ENCODE measurements around the gene PIK3AP1. TPM values are rescaled to one million over a fixed set of nuclear protein-coding genes. Genes with fewer than 3 reads are reported as not detected.

PIK3AP1 gene
- total RNA-seq, 1 experiment from 2014 or later = 0.32 TPM

DNA sequence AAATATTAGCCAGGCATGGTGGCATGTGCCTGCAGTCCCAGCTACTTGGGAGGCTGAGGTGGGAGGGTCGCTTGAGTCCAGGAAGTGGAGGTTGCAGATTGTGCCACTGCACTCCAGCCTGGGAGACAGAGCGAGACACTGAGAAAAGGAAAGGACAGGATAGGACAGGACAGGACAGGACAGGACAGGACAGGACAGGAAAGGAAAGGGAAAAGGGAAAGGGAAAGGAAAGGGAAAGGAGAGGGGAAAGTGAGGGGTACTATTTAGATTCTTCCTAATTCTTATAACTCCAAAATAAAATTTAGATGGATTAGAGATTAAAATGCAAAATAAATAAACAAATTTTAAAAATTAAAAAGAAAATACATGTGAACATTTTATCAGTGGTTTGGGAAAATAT is 58.7 kb downstream of the PIK3AP1 start:
- DNase-seq (ENCODE audit: low read depth, low spot score) = no peak
- in situ Hi-C loops (cut with HindIII; ENCODE audit: low pct_unique_long_range_greater_than_20kb, low sequenced_read_pairs) = no loop called here

DNA sequence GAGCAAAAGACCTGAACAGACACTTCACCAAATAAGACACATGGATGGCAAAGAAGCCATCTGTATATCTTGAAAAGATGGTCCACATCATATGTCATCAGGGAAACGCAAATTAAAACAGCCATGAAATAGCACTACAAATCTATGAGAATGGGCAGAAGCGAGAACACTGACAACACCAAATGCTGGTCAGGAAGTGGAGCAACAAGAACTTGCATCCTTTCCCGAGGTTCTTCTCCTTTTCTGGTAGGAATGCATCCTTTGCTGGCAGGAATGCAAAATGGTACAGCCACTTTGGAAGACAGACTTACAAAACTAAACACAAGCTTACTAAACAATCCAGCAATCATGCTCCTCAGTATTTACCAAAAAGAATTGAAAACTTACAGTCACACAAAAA is 60.0 kb downstream of the PIK3AP1 start:
- no peak for DNase-seq (ENCODE audit: low read depth, low spot score)
- in situ Hi-C loops (cut with HindIII; ENCODE audit: low pct_unique_long_range_greater_than_20kb, low sequenced_read_pairs) = no loop called here

DNA sequence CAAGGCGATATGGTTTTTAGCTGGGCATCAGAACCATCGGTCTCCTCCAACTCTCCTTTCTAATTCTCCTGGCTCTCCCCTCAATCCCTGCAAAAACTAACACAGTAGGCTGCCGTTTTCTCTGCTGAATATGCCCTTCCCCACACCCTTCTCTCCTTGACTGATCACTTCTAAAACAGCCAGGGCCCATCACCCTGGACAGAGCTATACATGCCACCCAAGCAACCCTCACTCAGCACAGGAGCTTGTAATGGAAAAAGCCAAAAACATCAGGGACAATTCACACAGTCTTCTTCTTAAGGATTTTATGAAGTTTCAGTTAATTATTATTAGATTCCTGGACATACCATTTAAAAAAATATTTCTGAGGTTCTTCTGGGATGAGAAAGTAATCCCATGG is 61.5 kb downstream of the PIK3AP1 start:
- no peak for DNase-seq (ENCODE audit: low read depth, low spot score)
- in situ Hi-C loops (cut with HindIII; ENCODE audit: low pct_unique_long_range_greater_than_20kb, low sequenced_read_pairs) = no loop called here

DNA sequence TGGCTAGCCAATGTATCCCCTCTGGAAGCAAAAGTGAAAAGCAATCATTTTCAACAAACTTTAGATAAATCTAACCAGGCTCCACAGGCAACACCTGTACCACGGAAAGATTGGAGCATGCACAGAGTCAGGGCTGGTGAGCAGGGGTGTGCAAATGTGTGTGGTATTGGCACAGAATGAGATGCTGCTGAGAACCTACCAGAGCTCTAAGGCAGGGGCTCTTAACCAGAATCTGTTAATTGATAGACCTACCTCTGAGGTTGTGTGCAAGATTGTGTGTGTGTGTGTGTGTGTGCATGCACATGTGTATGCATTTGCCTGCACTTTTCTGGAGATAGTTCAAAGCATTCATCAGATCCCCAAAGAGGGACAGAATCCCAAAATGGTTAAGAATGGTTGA is 62.9 kb downstream of the PIK3AP1 start:
- in situ Hi-C loops (cut with HindIII; ENCODE audit: low pct_unique_long_range_greater_than_20kb, low sequenced_read_pairs) = no loop called here
- no peak for DNase-seq (ENCODE audit: low read depth, low spot score)

DNA sequence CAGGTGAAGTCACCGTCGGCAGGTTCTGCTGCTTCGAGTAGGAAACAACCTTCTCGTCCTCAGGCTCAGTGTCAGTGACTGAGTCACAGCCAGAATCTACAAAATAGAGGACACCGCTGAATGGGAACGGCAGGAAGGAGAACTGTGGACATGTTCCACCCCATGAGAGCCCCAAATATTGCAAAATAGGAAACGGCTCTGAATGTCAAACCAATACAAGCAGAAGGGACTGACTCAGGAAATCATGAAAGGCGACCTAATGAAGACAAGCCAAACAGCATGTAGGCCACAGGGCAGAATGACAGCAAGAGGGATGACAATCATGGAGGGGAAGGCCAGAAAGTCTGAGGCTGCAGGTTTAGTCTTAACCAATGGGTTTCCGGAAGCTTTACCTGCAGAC is 63.5 kb downstream of the PIK3AP1 start:
- in situ Hi-C loops (cut with HindIII; ENCODE audit: low pct_unique_long_range_greater_than_20kb, low sequenced_read_pairs) = no loop called here
- DNase-seq (ENCODE audit: low read depth, low spot score) = no peak

DNA sequence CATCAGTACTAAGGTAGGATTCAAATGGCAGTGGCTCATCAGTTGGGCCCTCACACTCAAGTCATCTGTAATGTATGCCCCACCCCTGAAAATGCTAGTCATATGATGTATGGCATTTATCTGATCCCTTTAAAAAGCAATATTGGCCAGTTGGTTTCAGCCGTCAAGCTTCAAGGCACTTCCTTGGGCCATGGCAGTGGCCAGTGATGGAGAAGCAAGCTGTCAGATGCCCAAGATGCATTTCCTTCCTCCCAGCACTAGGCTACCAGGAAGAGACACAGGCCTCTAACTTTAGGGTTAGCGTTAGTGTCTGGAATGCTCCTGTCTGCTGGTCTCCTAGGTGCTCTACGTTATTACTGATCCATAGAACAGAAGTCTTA is 64.1 kb downstream of the PIK3AP1 start:
- in situ Hi-C loops (cut with HindIII; ENCODE audit: low pct_unique_long_range_greater_than_20kb, low sequenced_read_pairs) = no loop called here
- no peak for DNase-seq (ENCODE audit: low read depth, low spot score)

DNA sequence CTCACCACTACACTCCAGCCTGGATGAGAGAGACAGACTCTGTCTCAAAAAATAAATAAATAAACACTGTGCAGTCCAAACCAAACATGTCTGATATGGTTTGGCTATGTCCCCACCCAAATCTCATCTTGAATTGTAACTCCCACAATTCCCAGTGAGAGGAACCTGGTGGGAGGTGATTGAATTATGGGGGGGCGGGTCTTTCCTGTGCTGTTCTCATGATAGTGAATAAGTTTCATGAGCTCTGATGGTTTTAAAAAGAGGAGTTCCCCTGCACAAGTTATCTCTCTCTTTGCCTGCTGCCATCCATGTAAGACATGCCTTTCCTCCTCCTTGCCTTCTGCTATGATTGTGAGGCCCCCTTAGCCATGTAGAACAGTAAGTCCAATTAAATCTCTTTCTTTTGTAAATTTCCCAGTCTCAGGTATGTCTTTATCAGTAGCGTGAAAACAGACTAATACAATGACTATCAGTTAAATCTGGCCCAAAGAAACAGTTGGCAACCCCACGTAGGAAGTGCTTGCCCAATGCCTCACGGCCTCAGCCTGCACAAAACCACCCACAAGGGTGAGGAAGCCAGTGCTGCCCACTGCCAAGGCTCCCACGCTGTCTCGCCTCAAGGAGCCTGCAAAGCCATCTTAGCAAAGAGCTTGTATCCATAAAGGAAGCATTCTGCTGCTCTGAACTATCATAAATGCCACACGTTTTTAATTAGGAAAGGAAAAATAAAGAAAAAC is 64.7 kb downstream of the PIK3AP1 start:
- in situ Hi-C loops (cut with HindIII; ENCODE audit: low pct_unique_long_range_greater_than_20kb, low sequenced_read_pairs) = no loop called here
- DNase-seq (ENCODE audit: low read depth, low spot score) = no peak

DNA sequence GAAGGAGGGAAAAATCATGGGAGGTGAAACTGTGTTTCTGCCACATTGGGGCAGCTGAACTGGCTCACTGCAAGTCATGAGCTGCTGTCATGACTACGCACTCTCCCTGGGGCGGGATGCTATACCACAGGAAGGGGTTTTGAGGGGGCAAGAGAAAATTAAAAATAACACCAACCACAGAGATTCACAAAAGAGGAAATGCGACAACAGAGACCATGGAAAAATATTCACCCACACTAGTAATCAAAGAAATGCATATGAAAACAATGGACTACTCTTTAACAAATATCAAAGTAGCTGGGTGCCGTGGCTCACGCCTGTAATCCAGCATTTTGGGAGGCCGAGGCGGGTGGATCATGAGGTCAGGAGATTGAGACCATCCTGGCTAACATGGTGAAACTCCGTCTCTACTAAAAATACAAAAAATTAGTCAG is 68.3 kb downstream of the PIK3AP1 start:
- no peak for DNase-seq (ENCODE audit: low read depth, low spot score)
- in situ Hi-C loops (cut with HindIII; ENCODE audit: low pct_unique_long_range_greater_than_20kb, low sequenced_read_pairs) = no loop called here

DNA sequence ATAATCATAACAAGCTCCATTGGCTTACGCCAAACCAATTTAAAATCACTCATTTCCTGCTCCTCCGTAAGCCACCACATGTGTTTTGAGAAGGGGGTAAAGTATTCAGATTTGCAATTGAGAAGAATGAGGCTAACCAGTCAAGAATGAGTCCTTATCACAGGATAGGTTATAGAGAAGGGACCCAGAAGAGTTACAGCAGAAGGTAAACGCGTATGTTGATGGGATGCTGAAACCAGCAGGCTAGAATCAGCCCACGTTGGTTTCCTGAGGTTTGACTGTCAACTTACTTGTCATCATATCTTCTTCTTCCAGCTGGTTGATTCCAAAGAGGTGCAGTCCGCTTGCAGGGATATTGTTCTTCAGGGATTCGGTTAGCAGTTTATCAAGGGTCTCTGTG is 69.4 kb downstream of the PIK3AP1 start:
- in situ Hi-C loops (cut with HindIII; ENCODE audit: low pct_unique_long_range_greater_than_20kb, low sequenced_read_pairs) = no loop called here
- DNase-seq (ENCODE audit: low read depth, low spot score) = no peak

DNA sequence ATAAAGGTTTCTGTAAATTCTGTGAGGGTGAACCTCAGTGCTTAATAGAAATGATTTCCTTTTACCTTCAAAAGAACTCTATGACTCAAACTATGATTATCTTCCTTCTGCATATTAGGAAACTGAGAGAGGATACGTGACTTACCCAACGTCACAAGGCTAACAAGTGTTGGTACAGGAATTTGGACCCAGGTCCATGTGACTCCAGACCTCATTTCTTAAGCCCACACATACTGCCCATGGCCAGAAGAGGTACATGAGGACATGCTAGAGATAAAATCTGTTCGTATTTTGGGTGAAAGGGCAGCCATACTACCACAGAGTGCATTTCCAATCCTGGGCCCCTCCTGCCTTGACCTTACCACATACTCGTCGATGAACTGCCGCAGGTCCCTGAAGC is 72.0 kb downstream of the PIK3AP1 start:
- DNase-seq (ENCODE audit: low read depth, low spot score) = no peak
- in situ Hi-C loops (cut with HindIII; ENCODE audit: low pct_unique_long_range_greater_than_20kb, low sequenced_read_pairs) = no loop called here

DNA sequence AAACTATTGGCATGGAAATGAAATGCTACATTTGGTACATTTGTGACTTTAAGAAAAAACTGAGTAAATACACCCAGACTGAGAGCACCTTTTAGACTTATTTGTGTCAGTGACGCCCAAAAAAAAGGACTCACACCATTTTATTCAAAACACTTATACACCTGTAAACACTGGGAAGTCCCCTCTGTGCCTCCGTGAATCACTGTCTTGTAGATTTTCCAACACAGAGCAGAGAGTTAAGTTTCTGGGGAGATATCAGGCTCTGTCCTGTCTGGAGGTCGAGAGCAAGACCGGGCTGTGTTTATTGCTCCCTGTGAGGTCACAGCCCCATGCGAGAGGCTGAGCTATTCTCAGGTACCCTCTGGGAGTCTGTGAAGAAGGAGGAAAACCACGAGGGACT is 72.8 kb downstream of the PIK3AP1 start:
- in situ Hi-C loops (cut with HindIII; ENCODE audit: low pct_unique_long_range_greater_than_20kb, low sequenced_read_pairs) = no loop called here
- DNase-seq (ENCODE audit: low read depth, low spot score) = no peak

DNA sequence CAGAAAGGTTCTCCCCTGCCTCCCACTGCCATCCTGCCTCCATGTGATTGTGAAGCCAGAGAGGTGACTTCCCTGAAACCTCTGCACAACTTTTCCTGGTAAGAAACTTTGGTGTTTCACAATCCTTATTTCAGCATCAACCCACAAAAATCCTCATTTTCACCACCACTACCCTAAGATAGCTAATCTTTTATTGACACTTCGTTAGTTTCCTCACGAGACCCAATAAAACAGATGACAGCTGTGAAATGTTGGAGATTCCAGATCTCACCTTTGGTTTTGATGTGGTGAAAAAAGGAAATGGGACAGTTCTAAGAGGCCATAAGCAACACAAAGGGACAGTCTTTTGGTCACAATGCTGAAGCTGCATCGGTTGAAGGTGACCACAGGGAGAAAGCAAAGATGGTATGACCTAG is 73.6 kb downstream of the PIK3AP1 start:
- no peak for DNase-seq (ENCODE audit: low read depth, low spot score)
- in situ Hi-C loops (cut with HindIII; ENCODE audit: low pct_unique_long_range_greater_than_20kb, low sequenced_read_pairs) = no loop called here

DNA sequence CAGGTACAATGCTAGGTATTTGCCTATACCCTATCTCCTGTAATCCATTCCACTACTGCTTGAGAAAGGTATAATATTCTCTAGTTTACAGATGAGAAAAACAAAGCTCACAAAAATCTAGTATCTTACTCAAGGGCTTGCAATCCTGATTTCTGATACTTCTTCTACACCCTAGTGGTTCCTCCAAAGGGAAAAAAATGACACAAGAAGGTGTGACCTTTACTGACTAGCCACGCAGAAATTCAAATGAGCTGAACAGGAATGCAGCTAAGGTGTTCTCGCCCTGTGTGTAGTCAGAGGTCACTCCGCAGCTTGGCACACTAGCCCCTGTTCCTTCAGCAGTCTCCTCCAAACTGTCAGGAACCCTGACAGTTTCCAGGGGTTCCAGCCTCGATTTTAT is 74.0 kb downstream of the PIK3AP1 start:
- no peak for DNase-seq (ENCODE audit: low read depth, low spot score)
- in situ Hi-C loops (cut with HindIII; ENCODE audit: low pct_unique_long_range_greater_than_20kb, low sequenced_read_pairs) = no loop called here

DNA sequence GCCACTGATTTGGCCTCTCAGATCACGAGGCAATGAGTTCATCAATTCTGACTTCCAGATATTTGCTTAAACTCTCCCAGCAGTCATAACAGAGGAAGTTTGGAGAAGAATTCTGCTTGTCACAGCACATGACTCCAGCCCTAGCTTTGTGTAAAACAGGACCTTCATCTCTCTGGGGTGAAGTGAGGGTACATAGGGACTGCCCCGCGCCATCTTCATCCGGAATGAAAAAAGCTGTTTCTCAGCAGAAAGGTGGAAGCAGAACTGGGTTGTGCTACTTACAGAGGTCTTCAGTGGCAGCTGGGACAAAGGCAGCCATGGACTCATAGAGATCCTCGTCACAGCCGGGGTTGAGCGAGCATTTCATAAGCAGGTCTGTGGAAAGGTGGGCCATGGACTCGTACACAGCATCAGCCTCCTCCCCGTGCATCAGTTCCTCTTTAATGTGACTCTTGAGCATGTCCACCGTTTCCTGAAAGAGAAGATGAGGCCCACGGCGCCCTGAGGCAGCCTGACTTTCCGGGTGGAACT is 75.1 kb downstream of the PIK3AP1 start:
- in situ Hi-C loops (cut with HindIII; ENCODE audit: low pct_unique_long_range_greater_than_20kb, low sequenced_read_pairs) = no loop called here
- DNase-seq (ENCODE audit: low read depth, low spot score) = no peak

DNA sequence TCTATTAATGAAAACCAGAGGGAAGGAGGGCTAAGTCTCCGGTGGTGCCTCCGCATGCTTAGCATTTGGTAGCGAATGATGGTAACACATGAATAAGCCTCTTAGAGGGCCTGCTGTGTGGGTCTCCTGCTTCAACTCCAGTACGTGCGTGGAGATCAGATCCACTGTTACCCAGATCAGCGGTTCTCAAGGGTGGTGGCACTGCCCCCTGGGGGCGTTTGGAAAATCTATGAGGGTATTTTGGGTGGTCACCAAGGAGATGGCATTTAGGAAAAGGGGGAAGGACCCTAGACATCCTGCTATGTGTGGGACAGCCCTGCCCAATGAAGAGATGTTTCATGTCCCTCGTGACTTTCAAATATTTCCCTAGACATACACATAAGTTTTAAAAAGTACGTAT is 76.4 kb downstream of the PIK3AP1 start:
- in situ Hi-C loops (cut with HindIII; ENCODE audit: low pct_unique_long_range_greater_than_20kb, low sequenced_read_pairs) = no loop called here
- no peak for DNase-seq (ENCODE audit: low read depth, low spot score)

DNA sequence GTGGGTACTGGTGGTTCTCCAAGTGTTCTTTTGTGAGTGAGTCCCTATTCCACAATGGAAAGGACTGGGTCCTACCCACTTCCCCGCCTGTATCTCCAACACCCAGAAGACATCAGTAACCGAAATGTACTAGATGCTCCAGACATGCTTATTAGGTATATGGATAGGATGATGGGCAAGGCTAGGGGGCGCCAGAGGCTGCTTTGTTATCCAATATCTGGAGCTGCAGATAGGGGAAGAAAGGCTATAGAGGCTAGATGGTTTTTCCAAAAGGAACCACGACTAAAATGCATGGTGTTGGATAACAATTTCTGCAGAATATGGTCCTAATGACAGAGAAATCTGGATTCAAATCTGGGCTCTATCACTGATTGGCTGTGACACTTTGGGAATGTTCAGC is 77.3 kb downstream of the PIK3AP1 start:
- DNase-seq (ENCODE audit: low read depth, low spot score) = peak; percentile 80
- in situ Hi-C loops (cut with HindIII; ENCODE audit: low pct_unique_long_range_greater_than_20kb, low sequenced_read_pairs) = no loop called here

DNA sequence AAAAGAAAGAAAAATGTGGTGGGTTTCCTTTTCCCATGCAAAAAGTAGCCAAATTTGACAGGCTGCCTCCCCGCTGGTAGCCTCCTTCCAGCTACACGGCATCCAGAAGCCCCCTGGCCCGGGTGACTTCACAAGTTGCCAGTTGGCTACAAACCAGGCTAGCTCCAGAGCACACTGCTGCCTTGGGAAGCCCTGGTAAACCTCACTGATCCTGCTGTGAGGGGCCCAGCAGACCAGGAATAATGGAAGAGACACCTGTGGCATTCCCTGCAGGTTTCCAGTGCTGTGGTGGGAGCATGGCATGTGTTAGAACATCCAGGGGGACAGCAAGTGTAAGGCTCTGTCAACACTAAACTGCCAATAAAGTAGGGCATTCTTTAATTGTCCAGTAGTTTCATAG is 77.8 kb downstream of the PIK3AP1 start:
- no peak for DNase-seq (ENCODE audit: low read depth, low spot score)
- in situ Hi-C loops (cut with HindIII; ENCODE audit: low pct_unique_long_range_greater_than_20kb, low sequenced_read_pairs) = no loop called here

DNA sequence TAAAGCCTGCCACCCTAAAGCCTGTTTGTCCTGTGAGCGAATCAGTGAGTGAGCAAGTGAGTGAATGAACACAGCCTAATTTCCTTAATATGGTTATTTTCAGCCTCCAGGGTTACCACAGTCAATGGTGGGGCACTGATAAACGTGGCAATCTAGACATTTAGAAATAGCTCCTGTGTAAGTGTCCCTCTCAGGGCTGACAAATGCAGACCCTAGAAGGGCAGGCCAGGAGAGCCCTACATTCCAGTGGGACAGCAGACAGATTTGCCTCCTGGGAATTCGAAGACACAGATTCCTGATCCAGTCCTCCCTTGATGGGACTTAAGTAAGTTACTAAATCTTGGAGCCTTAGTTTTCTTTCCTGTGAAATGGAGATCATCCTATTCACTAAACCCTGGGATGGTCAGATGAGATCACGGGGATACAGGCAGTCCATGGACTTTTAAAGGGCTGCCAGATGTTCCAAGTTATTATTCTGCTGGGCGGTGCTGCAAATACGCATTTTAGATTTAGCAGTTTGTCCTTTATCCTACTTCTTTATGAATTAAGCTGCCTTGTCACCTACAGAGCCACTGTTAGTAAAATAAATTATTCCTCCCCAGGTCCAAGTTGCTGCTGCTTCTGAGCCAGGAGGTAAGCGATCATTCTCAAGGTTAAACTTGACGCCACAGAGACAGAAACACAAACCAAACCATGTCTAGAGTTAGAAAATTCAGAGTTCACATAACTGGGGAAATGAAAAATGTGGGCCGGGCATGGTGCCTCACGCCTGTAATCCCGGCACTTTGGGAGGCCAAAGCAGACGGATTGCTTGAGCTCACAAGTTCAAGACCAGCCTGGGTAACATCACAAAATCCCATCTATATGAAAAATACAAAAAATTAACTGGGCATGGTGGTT is 78.7 kb downstream of the PIK3AP1 start:
- in situ Hi-C loops (cut with HindIII; ENCODE audit: low pct_unique_long_range_greater_than_20kb, low sequenced_read_pairs) = no loop called here
- DNase-seq (ENCODE audit: low read depth, low spot score) = no peak

DNA sequence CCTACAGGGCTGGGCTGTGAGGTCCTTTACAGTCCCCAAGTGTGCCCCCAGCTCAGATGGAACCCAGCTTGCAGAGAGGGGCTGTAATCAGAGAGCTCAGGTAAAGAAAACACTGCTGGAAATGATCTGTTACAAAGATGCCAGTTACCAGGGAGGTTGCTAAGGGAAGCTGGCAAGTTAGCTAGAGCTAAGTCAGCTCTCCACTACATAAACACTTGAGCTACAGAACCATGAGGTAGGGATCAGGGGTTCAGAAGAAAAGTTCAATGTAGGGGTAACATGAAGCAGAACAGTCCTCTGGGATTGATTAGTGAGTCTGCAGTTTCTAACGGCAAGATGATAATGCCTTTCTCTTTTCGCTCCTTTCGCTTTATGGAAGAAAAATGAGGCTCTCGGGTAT is 80.4 kb downstream of the PIK3AP1 start:
- in situ Hi-C loops (cut with HindIII; ENCODE audit: low pct_unique_long_range_greater_than_20kb, low sequenced_read_pairs) = no loop called here
- no peak for DNase-seq (ENCODE audit: low read depth, low spot score)
